OCI-LY3 (cell line): ENCODE measurements around the gene UBQLN4.
A peak's percentile ranks its signal among the peaks of the same experiment; 100 is the strongest.

ENCODE experiments used
- H2AFZ ChIP-seq: fragments of 200-600, 300-600 bp; shearing (Covaris generic); 2 replicates; pipeline ENCODE4 v1.6.0; 2014; ENCODE audit warnings: antibody characterized with exemption, low read depth, low read length
- H3K27ac ChIP-seq: fragments of 200-600, 300-600 bp; sonication (generic); 2 replicates; pipeline ENCODE4 v1.5.1; 2014; ENCODE audit warnings: mild to moderate bottlenecking, low read length, moderate library complexity, mixed read lengths
- H3K27me3 ChIP-seq: fragments of 200-600, 300-600 bp; sonication (generic); 2 replicates; pipeline ENCODE4 v1.6.1; 2014; ENCODE audit warnings: low read depth, low read length, mixed read lengths
- H3K36me3 ChIP-seq: fragments of 200-600, 300-600 bp; sonication (generic); replicated peaks from 2 replicates; pipeline ENCODE3; 2014; ENCODE audit warnings: low read depth, low read length, mixed read lengths
- H3K4me1 ChIP-seq: fragments of 300-600, 200-600 bp; sonication (generic); 2 replicates; pipeline ENCODE4 v1.6.1; 2014; ENCODE audit warnings: low read length, mixed read lengths
- H3K4me2 ChIP-seq: fragments of 200-600, 300-600 bp; sonication (generic); 2 replicates; pipeline ENCODE4 v1.6.1; 2014; ENCODE audit warnings: low read length, mixed read lengths
- H3K4me3 ChIP-seq: fragments of 300-600, 200-600 bp; sonication (generic); 2 replicates; pipeline ENCODE4 v1.5.1; 2014; ENCODE audit warnings: antibody characterized with exemption, mild to moderate bottlenecking, low read length, moderate library complexity
- H3K79me2 ChIP-seq: fragments of 300-600, 200-600 bp; shearing (Covaris generic); 2 replicates; pipeline ENCODE4 v1.6.1; 2014; ENCODE audit warnings: mild to moderate bottlenecking, low read length, mixed read lengths
- H3K9ac ChIP-seq: fragments of 300-600, 200-600 bp; shearing (Covaris generic); 2 replicates; pipeline ENCODE4 v1.6.0; 2014; ENCODE audit warnings: mild to moderate bottlenecking, low read length, moderate library complexity
- H3K9me3 ChIP-seq: fragments of 200-600, 300-600 bp; shearing (Covaris generic); 2 replicates; pipeline ENCODE4 v1.6.1; 2014; ENCODE audit warnings: low read length, mixed read lengths; ENCODE audit not compliant: insufficient read depth
- H4K20me1 ChIP-seq: fragments of 200-600, 300-600 bp; sonication (generic); 2 replicates; pipeline ENCODE4 v1.6.1; 2016; ENCODE audit warnings: low read length, mixed read lengths; ENCODE audit not compliant: insufficient read depth
- CTCF ChIP-seq: fragments of 200-600, 300-600 bp; sonication (generic); IDR thresholded peaks from 2 replicates; pipeline ENCODE4 v1.5.1; 2014; ENCODE audit warnings: antibody characterized with exemption, low read length, low read depth
- EZH2phosphoT487 ChIP-seq: fragments of 200-600 bp; shearing (Covaris generic); IDR thresholded peaks from 2 replicates; pipeline ENCODE4 v1.6.1; 2018; ENCODE audit warnings: antibody characterized with exemption, mixed run types, low read depth

The UBQLN4 gene

DNA sequence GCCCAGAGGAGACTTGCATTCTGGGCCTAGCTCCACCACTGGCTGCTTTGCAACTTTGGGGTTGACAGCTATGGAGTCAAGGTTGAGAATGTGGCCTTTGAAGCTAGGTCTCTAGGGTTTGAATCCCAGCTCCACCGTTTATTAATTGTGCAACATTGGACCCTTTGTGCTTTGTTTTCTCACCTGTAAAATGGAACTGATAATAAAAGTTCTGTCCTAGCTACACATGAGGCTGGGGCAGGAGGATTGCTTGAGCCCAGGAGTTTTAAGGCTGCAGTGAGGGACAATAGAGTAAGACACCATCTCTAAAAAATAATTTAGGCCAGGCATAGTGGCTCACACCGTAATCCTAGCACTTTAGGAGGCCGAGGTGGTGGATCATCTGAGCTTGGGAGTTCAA is 45.7 kb upstream of the UBQLN4 start:
- Histone ChIP-seq H3K4me2 (no peak overlapping the region), H3K4me3 (no peak overlapping the region), H3K4me1 (peaks cover 47% of the 10 kb centered on the region), H3K27me3 (peaks cover 21% of the 10 kb centered on the region), H3K9ac (no peak overlapping the region), H3K27ac (no peak overlapping the region), H2AFZ (no peak overlapping the region), H3K36me3 (no peaks in the 10 kb centered on the region), H4K20me1 (peaks cover 6% of the 10 kb centered on the region), H3K9me3 (no peaks in the 10 kb centered on the region), H3K79me2 (no peaks in the 10 kb centered on the region)
- TF ChIP-seq CTCF (no peak), EZH2phosphoT487 (no peak)

DNA sequence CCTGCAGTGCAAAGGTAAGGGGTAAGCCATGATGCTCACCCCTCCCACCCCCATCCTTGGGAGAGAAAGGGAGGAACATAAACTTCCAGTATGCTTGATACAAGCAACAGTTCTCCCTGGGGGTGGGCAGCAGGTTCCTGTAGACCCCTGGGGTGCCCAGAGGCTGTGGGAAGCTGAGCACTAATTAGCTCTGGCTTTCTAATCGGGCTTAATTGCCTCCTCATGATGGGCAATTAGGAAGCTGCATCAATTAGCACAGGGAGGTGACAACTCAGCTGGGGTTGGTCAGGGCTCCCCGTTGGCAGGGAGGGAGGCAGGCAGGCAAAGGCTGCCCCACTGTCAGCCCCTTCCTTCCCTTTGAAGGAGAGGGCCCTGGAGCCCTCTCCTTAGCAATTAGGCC is 45.2 kb upstream of the UBQLN4 start:
- TF ChIP-seq CTCF, result no peak
- no peak for TF ChIP-seq EZH2phosphoT487
- H3K36me3 ChIP-seq, result no peaks in the 10 kb centered on the region
- H3K9me3 ChIP-seq, result no peaks in the 10 kb centered on the region
- H4K20me1 ChIP-seq, result peaks cover 6% of the 10 kb centered on the region
- no peak overlapping the region for H3K4me2 ChIP-seq
- H2AFZ ChIP-seq, result no peak overlapping the region
- no peak overlapping the region for H3K4me3 ChIP-seq
- peaks cover 25% of the 10 kb centered on the region for H3K27me3 ChIP-seq
- no peak overlapping the region for H3K27ac ChIP-seq
- peaks cover 42% of the 10 kb centered on the region for H3K4me1 ChIP-seq
- H3K79me2 ChIP-seq, result no peaks in the 10 kb centered on the region
- H3K9ac ChIP-seq, result no peak overlapping the region

DNA sequence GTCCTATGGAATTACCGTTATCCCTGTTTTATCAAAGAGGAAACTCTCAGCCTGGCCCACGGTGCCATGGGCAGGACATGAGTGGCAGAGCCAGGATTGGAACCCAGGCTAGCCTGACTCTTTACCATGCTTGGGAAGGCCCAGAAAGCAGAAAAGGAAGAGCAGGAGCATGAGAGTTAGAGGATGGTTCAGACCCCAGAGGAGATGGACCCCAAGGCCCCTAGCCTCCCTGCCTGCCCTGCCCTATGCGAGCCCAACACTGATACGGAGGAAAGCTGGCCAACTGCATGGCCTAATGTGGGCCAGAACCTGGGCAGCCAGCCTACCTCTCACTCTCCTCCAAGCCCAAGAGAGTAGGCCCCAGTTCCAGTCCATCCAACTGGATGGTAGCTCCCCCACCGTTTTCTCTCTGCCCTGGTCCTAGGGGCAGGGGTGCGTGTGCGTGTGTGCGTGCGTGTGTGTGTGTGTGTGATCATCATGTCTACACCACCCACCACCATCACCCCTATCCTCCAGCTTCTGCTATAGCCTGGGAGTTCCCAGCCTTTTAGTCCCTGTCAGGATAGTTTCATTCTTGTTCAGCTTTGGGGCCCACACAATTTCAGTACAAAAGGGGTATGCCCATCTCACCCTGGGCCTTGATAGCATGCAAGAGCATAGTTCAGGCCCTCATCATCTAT is 44.0 kb upstream of the UBQLN4 start:
- H4K20me1 ChIP-seq, result peaks cover 6% of the 10 kb centered on the region
- H3K79me2 ChIP-seq, result no peaks in the 10 kb centered on the region
- peak overlapping the region; percentile 92 for H3K4me2 ChIP-seq
- H3K27ac ChIP-seq, result no peak overlapping the region
- TF ChIP-seq CTCF (no peak), EZH2phosphoT487 (no peak)
- no peaks in the 10 kb centered on the region for H3K9me3 ChIP-seq
- no peak overlapping the region for H2AFZ ChIP-seq
- peaks cover 32% of the 10 kb centered on the region for H3K4me1 ChIP-seq
- peak overlapping the region; percentile 65 for H3K4me3 ChIP-seq
- no peak overlapping the region for H3K9ac ChIP-seq
- H3K36me3 ChIP-seq, result no peaks in the 10 kb centered on the region
- H3K27me3 ChIP-seq, result peaks cover 28% of the 10 kb centered on the region

GRCh38 chr1:156096640-156097391 is 43.2 kb upstream of the UBQLN4 start:
- Histone ChIP-seq H3K27me3 (peaks cover 28% of the 10 kb centered on the region), H3K9me3 (no peaks in the 10 kb centered on the region), H3K9ac (peak overlapping the region; percentile 47; the same call in 1 of the 2 replicates), H3K79me2 (no peaks in the 10 kb centered on the region), H4K20me1 (peaks cover 6% of the 10 kb centered on the region), H3K36me3 (no peaks in the 10 kb centered on the region), H3K4me2 (peak overlapping the region; percentile 92), H2AFZ (no peak overlapping the region), H3K4me3 (peak overlapping the region; percentile 65), H3K4me1 (peaks cover 32% of the 10 kb centered on the region), H3K27ac (peak overlapping the region; percentile 77)
- TF ChIP-seq CTCF, result peak; percentile 99
- no peak for TF ChIP-seq EZH2phosphoT487
